C4-2B (cell line): Measurements from ENCODE around the gene SNX8.

Experiments used
- CTCF ChIP-seq: fragments of 450-650 bp; conservative IDR thresholded peaks from 2 replicates; pipeline ENCODE4 v1.5.1; 2017; ENCODE audit warnings: mild to moderate bottlenecking
- ZFX ChIP-seq: fragments of 450-650 bp; IDR thresholded peaks from 2 replicates; pipeline ENCODE4 v1.6.1; 2017

GRCh38 chr7:2273866-2274265 is 40.4 kb downstream of the SNX8 start:
- TF ChIP-seq CTCF, result no peak
- no peak for TF ChIP-seq ZFX
